GM18867 (cell line): Measurements from ENCODE around the gene SNX9.
"Not testable (repeated sequence)": the region's sequence is repeated elsewhere in the genome, so short reads cannot be mapped to it uniquely, and the experiment has no call there.

Experiments used
- ATAC-seq: cut with Tn5 transposase; IDR thresholded peaks from one replicate; pipeline ENCODE4 v1.9.1; 2021; ENCODE audit warnings: mild to moderate bottlenecking, moderate library complexity; ENCODE audit not compliant: unreplicated experiment

The SNX9 gene

GRCh38 chr6:157823001-157823527 is at the start of gene SNX9:
TSS of gene SNX9 (plus strand) at chr6:157823246. CDS start at chr6:157823435, 189 bp downstream.
- peak; percentile 74 for ATAC-seq

- ATAC-seq, result no peak
Observed at GRCh38 chr6:157773248-157773773, 49.7 kb upstream of the SNX9 start.

DNA sequence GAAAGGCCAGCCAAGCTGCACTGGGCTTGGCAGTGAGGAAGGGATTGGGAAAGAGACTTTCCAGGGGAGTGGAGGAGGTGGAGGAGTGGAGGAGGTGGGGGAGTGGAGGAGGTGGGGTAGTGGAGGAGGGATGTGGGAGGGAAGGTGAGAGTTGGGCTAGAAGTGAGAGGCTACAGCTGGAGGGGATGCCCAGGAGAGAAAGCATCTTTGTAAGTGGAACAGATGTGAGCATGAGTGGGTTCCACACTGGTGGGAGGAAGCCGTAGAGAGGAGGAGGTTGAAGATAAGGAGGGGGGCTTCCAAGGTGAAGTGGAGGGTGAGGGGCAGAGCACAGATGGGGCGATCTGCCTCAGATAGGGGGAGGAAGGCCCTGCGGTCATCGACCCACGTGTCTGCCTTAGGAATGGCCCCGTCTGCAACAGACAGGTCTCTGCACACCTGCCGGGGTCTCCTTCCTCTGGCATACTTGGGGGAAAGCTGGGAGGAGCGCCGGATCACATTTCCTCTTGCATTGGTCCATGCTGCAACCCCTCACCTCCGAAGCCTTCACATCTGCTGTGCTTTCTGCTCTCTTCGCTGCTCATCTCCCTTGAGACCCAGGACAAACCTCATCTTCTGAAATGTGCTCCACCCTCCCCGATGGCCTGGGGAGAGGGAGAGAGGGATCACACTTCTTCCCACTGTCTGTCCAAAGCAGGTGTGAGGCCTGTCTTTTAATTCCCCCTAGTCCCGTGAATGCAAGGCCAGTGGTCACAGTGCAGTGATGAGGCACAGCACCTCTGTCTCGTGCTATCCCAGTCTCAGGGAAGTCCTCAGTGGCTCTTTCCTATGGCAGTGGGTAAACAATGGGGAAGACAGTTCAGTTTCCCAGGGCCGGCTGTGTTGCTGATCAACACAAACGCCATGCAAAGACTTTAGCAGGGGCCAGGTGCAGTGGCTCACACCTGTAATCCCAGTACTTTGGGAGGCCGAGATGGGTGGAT is 48.6 kb upstream of the SNX9 start:
- ATAC-seq, result no peak

- no peak for ATAC-seq
Observed at GRCh38 chr6:157775376-157775775, 47.7 kb upstream of the SNX9 start.

GRCh38 chr6:157777344-157777743 is 45.7 kb upstream of the SNX9 start:
- ATAC-seq, result no peak

- ATAC-seq, result no peak
Observed at GRCh38 chr6:157778719-157779118, 44.3 kb upstream of the SNX9 start.

DNA sequence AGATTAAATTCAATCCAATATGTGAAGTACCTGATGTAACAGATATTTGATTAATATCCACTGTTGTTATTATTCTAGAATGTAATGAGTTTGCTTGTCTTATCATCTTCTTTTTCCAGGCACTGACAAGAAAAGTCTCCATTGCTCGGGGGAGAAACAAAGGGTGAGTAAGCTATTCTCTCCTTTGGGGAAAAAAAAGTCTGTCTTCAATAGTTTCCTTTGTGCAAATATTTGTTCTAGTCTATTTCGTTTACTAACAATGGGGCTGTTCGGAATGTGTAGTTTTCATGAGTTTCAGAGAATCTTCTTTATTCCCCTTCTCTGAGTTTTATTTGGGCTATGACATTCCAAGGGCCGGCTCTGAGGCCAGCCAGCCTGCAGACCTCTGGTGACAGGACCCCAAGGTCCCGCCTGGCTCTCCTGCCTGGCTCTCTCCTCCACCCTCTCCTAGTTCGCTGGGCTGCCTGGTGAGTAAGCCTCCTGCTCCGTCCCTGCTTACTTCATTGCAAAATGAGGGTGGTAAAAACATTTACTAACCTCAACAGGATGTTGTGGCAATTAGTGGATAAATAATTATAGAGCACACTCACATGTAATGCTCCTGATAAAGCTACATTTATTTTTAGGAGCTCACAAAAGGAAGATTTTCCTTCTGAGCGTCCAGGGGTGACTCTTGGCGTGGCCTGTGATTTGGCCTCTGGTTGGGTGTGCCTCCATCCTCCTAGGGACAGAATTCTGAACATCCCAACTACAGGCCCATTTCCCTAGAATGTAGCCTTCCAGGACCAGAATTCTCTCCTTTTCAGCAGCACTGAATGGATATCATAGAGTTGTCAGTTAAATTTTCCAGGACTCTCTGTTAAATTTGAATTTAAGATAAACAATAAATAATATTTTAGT is 43.1 kb upstream of the SNX9 start:
- ATAC-seq, result no peak

DNA sequence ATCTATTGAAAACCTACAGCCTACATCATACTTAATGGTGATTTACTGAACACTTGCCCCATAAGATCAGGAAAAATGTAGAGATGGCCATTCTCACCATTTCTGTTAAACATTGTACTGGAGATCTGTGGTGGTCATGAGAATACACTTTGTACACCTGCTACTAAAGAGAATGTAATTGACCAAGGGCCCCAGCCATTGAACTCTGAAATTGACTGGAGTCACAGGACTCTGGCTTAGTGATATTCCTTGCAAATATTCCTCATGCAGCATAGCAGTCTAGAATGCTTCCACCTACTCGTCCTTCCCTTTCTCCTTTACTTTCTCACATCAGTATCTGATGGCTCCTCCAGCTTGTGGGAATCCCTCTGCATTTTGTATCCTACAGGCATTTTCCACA is 37.4 kb upstream of the SNX9 start:
- ATAC-seq, result no peak

DNA sequence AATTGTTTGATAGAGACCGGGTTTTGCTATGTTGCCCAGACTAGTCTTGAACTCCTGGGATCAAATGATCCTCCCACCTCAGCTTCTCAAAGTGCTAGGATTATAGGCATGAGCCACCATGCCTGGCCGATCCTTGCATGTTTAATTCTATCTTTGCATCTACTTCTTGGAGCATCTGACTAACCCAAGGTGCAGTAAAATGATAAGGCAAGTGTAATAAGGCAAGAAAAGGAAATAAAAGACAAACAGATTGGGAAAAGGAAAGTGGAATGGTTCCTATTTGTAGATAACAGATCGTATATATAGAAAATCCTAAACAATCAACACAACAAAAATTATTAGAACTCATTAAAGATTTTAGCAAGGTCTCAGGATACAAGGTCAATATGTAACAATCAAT is 36.8 kb upstream of the SNX9 start:
- no peak for ATAC-seq

DNA sequence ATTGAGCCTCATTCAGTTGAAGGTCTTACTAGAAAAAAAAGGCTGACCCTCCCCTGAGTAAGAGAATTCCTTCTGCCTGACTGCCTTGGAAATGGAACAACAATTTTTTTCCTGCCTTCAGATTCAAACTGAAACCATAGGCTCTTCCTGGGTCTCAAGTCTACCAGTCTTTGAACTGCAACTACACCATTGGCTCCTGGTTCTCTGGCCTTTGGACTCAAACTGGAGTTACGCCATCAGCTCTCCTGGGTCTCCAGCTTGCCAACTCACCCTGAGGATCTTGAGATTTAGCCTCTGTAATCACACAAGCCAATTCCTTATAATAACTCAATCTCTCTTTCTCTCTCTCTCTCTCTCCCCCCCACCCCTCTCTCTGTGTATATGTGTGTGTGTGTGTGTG is 36.0 kb upstream of the SNX9 start:
- no peak for ATAC-seq

DNA sequence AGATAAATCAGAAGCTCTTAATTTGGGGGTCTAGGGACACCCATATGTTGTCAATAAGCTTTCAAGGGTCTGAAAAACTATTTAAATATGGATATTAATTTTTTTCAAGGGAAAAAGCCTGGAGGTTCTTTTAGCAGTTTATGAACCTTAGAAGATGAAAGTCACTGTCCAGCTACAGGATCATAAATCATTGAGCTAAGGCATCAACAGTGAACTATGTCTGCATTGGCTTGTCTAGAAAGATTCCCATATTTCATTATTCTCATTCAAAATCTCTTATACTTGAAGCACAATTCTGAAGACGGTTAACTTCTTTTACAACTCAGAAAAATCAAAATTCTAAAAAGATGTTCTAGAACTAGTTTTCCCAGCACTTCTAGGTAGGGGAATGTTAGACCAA is 34.9 kb upstream of the SNX9 start:
- ATAC-seq, result no peak

DNA sequence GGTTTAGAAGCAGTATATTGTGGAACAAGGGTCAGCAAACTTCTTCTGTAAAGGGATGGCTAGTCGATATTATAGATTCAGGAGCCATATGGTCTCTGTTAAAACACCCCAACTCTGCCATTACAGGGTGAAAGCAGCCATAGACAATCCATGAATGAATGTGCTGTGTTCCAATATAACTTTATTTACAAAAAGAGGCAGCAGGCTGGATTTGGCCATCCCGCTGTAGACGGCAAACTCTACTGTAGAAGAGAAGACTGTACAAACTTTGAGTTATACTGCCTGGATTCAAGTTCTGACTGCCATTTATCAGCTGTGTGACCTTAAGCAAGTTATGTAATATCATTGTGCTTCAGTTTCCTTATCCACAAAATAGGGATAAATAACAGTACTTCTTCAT is 33.7 kb upstream of the SNX9 start:
- no peak for ATAC-seq

DNA sequence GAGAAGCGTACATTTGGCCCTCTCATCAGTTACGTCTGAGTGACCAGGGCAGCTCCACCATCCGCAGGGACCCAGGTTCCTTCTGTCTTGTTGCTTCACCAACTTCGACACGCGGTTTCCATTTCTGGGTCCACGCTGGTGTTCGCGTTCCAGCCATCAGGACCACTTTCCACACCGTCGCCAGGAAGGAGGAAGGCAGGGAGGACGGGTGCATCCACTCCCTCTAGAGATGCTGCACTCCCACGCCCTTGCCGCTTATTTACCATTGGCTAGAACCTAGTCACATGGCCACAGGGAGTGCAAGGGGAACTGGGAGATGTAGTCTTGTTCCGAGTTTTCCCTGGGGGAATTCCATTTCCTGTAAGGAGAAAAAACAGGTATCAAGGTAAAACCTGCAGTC is 33.2 kb upstream of the SNX9 start:
- no peak for ATAC-seq

DNA sequence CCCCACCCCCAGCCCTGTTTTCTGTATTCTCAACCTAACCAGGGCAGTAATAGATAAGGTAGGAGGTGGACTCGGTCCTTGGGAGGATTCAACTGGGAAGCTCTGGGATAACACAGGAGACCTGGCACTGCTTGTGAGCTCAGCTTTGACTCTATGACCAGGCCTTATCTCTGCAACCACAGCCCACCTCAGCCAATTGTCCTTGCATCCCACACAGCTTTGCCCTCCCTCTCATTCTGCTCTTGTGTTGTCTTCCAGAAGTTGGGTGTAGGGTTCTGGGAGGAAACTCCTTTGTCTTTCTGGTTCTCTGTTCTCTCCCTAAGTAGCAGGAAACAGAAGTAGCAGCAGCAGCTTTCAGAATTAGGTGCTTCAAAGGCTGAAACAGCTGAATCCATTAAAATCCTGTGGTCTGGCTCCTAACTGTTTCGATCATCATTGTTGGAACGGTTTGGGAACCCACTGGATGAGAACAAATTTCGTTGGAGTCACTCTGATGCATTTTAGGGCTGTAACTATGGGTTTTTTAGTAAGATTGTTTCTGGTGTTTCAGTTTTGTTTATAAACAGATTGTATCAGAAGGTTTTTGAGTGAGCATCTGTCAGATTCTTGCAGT is 32.4 kb upstream of the SNX9 start:
- ATAC-seq, result no peak

DNA sequence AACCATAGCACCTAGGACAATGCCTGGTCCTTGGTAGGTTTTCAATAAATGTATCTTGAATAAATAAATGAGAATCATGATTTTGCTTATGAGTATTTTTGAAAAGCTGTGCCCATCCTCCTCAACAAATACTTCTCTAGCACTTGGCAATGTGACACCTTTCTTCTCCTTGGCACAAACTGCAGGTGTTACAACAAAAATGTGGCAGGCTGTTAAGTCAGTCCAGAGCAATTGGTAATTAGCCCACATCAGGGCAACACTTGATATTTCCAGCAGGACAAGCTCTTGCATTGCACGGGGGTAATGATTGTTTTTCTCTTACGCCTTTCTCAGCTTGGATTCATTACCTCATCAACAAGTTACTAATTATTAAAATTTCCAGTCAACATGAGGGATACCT is 31.6 kb upstream of the SNX9 start:
- no peak for ATAC-seq

DNA sequence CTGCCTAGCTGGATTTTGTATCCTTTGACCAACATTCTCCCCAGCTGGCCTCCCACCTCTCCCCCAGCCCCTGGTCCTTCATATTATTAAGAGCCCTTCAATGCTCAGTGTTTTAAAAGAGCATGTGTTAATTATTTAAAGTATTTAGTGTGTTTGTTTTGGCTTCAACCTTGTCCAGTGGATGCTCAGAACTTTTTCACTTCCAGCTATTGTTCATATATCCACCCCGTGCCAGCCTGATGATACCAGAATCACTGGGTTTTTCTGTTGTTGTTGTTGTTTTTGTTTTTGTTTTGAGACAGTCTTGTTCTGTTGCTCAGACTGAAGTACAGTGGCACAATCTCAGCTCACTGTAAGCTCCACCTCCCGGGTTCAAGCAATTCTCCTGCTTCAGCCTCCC is 30.4 kb upstream of the SNX9 start:
- no peak for ATAC-seq

- ATAC-seq, result not testable (repeated sequence)
Observed at GRCh38 chr6:157794012-157794411, 29.0 kb upstream of the SNX9 start.

DNA sequence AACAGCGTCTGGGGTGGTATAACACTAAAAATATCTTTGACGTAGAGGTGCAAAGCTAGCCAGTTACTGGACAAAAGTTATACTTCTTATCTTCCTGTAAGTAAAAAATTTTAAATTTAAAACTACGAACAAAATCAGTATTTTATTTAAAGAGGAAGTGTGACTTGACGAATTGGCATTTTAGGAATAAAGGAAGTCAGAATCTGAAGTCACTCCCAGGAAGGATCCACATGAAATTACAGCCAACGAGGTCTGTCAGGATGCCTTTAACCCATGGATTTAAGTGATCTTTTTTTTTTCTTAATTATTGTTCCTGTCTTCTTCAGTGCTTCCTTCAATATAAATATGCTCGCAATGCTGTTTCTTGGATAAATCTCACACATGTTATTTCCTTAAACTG is 27.2 kb upstream of the SNX9 start:
- no peak for ATAC-seq

- no peak for ATAC-seq
Observed at GRCh38 chr6:157798851-157799250, 24.2 kb upstream of the SNX9 start.

DNA sequence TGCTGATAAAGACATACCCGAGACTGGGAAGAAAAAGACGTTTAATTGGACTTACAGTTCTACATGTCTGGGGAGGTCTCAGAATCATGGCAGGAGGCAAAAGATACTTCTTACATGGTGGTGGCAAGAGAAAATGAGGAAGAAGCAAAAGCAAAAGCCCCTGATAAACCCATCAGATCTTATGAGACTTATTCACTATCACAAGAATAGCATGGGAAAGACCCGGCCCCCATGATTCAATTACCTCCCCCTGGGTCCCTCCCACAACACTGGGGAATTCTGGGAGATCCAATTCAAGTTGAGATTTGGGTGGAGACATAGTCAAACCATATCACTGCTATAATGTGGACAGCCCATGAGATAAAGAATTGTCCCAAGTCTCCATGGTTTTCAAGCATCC is 23.5 kb upstream of the SNX9 start:
- ATAC-seq, result not testable (repeated sequence)
